C4-2B (cell line): Measurements from ENCODE around the gene INSIG1.

Experiments used
- H3K27ac ChIP-seq: fragments of 450-650 bp; 2 replicates; pipeline ENCODE4 v1.5.1; 2017
- ZFX ChIP-seq: fragments of 450-650 bp; IDR thresholded peaks from 2 replicates; pipeline ENCODE4 v1.6.1; 2017
- TF ChIP-seq, protein P1 (sequence below): fragments of 450-650 bp; conservative IDR thresholded peaks from 2 replicates; pipeline ENCODE4 v1.5.1; 2017; ENCODE audit warnings: mild to moderate bottlenecking

INSIG1 gene

DNA sequence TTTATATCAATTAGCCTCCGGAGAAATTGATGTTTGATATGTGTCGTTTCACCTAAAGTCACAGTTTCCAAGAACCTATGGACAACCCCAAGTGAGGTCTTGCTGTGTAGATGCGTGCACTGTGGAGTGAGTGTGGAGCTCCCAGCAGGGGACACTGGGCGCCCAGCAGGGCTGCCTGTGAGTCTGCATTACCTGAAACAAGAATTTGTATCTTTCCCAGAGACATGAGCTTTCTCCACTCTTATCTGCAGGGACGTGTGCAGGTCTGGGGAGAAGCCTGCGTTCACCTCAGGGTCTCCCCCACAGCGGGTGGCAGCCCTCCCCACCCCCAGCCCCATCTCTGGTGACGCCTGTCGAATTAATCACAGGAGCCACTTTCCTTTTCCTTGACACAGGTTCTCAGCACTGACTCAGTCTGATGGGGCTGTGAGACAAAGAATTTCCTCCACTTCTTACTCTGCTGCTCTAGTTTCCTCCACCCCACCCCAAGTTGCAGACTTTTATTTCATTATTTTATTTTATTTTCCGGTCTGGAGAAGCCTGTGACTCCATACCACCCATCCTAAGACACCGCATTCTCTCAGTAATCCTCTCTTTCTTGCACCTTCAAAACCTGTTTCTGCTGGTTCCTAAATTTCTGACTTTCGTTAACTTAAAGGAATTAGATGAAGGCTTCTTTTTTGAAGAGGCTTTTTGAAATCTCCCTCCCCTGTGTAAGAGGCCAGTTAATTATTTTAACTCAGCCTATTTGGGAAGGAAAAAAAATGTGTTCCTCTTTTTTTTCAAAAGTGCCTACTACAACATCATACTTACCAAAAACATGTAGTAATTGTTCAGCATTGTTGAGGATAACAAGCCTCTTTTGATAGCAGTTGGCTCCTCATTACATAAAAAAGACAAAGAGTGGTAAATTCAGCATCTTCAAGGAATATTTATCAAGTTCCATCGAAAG, 17.0 kb upstream of the INSIG1 start:
- TF ChIP-seq, protein P1, sequence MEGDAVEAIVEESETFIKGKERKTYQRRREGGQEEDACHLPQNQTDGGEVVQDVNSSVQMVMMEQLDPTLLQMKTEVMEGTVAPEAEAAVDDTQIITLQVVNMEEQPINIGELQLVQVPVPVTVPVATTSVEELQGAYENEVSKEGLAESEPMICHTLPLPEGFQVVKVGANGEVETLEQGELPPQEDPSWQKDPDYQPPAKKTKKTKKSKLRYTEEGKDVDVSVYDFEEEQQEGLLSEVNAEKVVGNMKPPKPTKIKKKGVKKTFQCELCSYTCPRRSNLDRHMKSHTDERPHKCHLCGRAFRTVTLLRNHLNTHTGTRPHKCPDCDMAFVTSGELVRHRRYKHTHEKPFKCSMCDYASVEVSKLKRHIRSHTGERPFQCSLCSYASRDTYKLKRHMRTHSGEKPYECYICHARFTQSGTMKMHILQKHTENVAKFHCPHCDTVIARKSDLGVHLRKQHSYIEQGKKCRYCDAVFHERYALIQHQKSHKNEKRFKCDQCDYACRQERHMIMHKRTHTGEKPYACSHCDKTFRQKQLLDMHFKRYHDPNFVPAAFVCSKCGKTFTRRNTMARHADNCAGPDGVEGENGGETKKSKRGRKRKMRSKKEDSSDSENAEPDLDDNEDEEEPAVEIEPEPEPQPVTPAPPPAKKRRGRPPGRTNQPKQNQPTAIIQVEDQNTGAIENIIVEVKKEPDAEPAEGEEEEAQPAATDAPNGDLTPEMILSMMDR = no peak
- TF ChIP-seq ZFX = no peak
- no peak overlapping the region for H3K27ac ChIP-seq

DNA sequence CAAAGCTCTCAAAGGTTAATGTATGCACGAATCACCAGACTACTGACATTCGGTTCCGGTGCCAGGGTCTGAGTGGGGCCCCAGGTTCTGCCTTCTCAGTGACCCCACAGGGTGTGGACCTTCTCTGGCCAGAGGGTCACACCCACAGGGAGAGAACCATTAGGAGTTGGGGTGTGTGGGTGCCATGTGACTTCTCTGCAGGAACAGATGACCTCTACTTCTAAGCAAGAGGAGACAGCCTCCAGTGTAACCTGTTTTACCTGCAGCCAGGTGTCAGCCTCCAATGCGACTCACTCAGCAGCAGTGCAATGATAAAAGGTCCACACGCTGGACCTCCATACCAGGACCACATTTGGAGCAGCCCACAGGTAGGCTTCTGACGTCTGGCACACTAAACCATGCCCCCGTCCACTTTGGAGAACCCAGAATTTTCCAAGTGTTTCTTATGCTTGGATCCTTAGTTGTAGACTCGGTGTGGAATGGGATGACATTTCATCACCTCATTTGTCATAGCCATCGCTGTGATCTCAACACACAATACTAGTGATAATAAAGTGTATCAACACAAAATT, 16.2 kb upstream of the INSIG1 start:
- H3K27ac ChIP-seq = no peak overlapping the region
- TF ChIP-seq, protein P1 = no peak
- TF ChIP-seq ZFX = no peak

DNA sequence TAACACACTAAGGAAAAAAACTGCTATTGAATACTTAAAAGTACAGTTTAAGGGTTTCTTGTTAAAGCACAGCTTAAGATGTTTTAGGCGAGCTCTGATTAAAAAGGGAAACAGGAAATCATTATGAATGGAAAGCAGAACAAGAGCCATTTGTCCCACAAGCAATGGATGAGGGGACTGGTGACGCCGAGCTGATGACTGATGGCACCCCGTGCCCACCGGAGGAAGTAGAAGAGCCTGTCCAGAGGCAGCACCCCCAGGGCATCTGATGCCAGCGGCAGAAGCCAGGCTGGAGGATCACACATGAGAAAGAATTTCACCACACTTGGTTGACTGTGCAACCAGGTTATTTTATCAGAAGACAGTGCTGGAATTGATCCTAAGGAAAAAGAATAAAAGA, 15.0 kb upstream of the INSIG1 start:
- TF ChIP-seq, protein P1 = no peak
- no peak overlapping the region for H3K27ac ChIP-seq

DNA sequence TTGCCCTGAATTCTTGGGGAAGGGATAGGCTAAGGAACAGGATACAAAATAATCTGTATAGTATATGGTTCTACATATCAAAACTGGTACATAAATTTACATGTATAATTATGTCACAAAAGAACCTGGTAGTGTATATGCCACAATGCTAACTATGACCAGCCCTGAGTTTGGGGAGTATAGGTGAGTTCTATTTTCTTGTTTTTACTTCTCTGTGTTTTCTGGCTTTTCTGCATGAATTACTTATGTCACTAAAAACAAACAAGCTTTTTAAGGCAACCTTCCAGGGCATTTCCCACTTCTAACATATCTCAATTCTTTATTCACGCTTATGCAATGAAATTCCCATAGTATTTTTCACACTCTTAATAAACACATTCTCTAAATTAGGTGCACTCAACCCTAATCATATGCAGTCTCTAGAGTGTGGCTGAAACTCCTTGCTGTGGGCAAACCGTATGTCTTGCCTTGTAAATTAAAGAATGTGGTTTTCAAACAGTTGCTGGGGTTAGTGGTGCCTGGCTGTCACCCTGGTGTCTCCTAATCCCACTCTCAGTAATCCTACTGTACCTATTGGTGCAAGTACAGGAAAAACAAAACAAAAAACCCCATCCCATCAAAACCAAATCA, 14.0 kb upstream of the INSIG1 start:
- TF ChIP-seq ZFX = no peak
- TF ChIP-seq, protein P1 = no peak
- no peak overlapping the region for H3K27ac ChIP-seq

DNA sequence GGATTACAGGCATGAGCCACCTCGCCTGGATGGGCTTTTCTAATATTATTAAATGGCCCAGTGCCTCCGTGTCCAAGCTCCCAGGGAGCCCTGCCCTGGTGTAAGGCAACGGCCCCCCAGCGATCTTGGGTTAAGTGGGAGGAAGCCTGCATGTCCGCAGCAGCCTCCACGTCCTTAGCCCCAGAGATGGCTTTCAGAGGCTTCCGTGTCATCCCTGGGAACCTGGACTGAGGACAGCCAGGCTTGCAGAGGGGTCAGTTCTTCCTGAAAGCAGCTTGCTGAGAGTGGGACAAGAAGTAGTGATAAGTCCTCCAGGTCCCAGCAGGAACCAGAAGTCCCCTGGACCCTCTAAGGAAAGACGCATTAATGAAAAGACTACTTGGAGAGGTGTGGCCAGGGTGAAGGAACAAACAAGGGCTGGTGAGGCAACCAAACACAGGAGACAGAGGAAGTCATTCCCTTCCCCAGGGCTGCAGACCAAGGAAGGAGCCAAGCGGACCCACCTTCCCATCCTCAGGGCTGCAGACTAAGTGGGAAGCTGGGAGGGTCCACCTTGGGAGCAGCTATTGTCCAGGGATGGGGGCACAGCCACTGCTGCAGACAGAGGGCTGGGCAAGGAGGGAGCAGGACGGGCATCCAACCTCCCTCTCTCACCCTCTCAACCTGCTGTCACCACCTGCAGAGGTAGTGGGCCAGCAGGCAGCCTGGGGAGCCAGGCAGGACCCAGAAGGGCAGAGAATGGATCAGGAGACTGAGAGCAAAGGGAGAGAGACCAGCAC, 13.0 kb upstream of the INSIG1 start:
- no peak overlapping the region for H3K27ac ChIP-seq
- TF ChIP-seq, protein P1 = no peak
- no peak for TF ChIP-seq ZFX

DNA sequence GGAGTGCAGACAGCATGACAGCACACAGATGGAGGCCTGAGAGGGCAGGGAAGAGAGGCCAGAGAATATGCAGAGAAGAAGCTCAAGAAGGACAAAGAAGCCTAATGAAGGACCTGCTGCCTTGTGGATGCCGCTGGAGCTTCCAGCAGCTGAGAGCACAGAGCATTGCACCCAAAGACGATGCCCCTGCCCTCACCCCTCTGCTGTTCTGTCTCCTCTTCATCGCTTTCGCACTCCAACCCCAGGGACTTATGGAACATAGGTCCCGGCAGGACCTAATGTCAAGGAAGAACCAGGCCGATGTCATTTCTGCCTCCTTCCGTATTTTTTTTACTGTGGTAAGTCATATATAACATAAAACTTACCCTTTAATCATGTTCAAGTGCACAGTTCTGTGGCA, 12.3 kb upstream of the INSIG1 start:
- no peak overlapping the region for H3K27ac ChIP-seq
- TF ChIP-seq, protein P1 = no peak
- no peak for TF ChIP-seq ZFX
